ENCODE data around the gene PRKCZ. TPM values are rescaled to one million over a fixed set of nuclear protein-coding genes. Genes with fewer than 3 reads are reported as not detected.

The PRKCZ gene
- polyA plus RNA-seq, 1 of the 3 experiments (the other 2 are of a cell fraction), result 24.2 TPM

- no peak for DNase-seq
- Histone ChIP-seq H3K9ac (no peak overlapping the region), H3K4me3 (ENCODE audit: low read depth in 2 of 2, low read length in 1 of 2) (no peak overlapping the region), H3K79me2 (ENCODE audit: insufficient read depth) (no peaks in the 10 kb centered on the region), H3K9me3 (no peaks in the 10 kb centered on the region), H3K9me2 (no peaks in the 10 kb centered on the region), H3K4me1 (ENCODE audit: control insufficient read depth in 1 of 2, insufficient read depth in 2 of 2, low read depth in 1 of 2, low read length in 1 of 2) (peaks cover 0 to 3% of the 10 kb centered on the region in 2 experiments; a peak in 1 of 4 replicates), H3K27me3 (ENCODE audit: insufficient read depth) (no peaks in the 10 kb centered on the region), H3K4me2 (no peak overlapping the region), H4K20me1 (ENCODE audit: insufficient read depth) (no peaks in the 10 kb centered on the region), H2AFZ (ENCODE audit: low read depth) (no peak overlapping the region), H3K36me3 (replicated peaks in 1 of 2; ENCODE audit: control insufficient read depth in 1 of 2, insufficient read depth in 2 of 2, low read length in 1 of 2) (no peaks in the 10 kb centered on the region), H3F3A (replicated peaks; ENCODE audit: insufficient read depth) (peaks cover 5% of the 10 kb centered on the region), H3K27ac (ENCODE audit: low read depth in 2 of 2, low read length in 1 of 2) (no peak overlapping the region)
- ChIA-PET POLR2A (no interaction called here), CTCF (interaction anchor here (0.9 to 10.3 kb wide), 11 partner anchors 9 to 444 kb away, joined by 3 to 65 read pairs (median 4); no protein-coding TSS in a partner anchor)
- WGBS (ENCODE audit: low lambda C conversion rate), result 85% methylated on average over 4 of the region's 4 CpGs
- TF ChIP-seq IRF3 (IDR thresholded peaks at IDR 0.05; ENCODE audit: low read depth, low read length) (no peak), RCOR1 (IDR thresholded peaks at IDR 0.05; ENCODE audit: low read length) (no peak), TEAD4 (IDR thresholded peaks at IDR 0.05; ENCODE audit: borderline replicate concordance, insufficient read depth) (no peak), RAD21 (IDR thresholded peaks at IDR 0.05; ENCODE audit: low read length) (no peak)
Observed at GRCh38 chr1:2141025-2141424, 90.8 kb downstream of the PRKCZ start.

- POLR2A ChIA-PET, result no interaction called here
- H3K4me3 ChIP-seq (ENCODE audit: low read depth in 2 of 2, low read length in 1 of 2), result no peak overlapping the region
- H4K20me1 ChIP-seq (ENCODE audit: insufficient read depth), result no peaks in the 10 kb centered on the region
- H3K79me2 ChIP-seq (ENCODE audit: insufficient read depth), result no peaks in the 10 kb centered on the region
- peaks cover 5% of the 10 kb centered on the region for H3F3A ChIP-seq (replicated peaks; ENCODE audit: insufficient read depth)
- CTCF ChIA-PET, result interaction anchor here (1.0 to 10.3 kb wide), 2 partner anchors 25 to 30 kb away, joined by 5 to 65 read pairs; no protein-coding TSS in a partner anchor
- peaks cover 0 to 6% of the 10 kb centered on the region in 2 experiments for H3K36me3 ChIP-seq (replicated peaks in 1 of 2; ENCODE audit: control insufficient read depth in 1 of 2, insufficient read depth in 2 of 2, low read length in 1 of 2)
- no peak for DNase-seq
- H3K9ac ChIP-seq, result no peak overlapping the region
- H2AFZ ChIP-seq (ENCODE audit: low read depth), result no peak overlapping the region
- TF ChIP-seq CHD2 (IDR thresholded peaks at IDR 0.05; ENCODE audit: low read length, partially characterized antibody) (no peak), PBX3 (IDR thresholded peaks at IDR 0.05) (no peak), YY1 (IDR thresholded peaks at IDR 0.05; ENCODE audit: low read depth) (no peak), TCF12 (IDR thresholded peaks at IDR 0.05) (no peak)
- WGBS (ENCODE audit: low lambda C conversion rate), result 88% methylated on average over 11 of the region's 30 CpGs
- H3K4me1 ChIP-seq (ENCODE audit: control insufficient read depth in 1 of 2, insufficient read depth in 2 of 2, low read depth in 1 of 2, low read length in 1 of 2), result no peaks in the 10 kb centered on the region
- no peak overlapping the region for H3K4me2 ChIP-seq
- no peaks in the 10 kb centered on the region for H3K27me3 ChIP-seq (ENCODE audit: insufficient read depth)
- H3K9me2 ChIP-seq, result no peaks in the 10 kb centered on the region
- H3K9me3 ChIP-seq, result no peaks in the 10 kb centered on the region
- no peak overlapping the region for H3K27ac ChIP-seq (ENCODE audit: low read depth in 2 of 2, low read length in 1 of 2)
Observed at GRCh38 chr1:2143814-2144500, 93.7 kb downstream of the PRKCZ start.

Measured in SK-N-SH (cell line).